Measurements from ENCODE around the gene SLC9A2. TPM values are rescaled to one million over a fixed set of nuclear protein-coding genes. Genes with fewer than 3 reads are reported as not detected.

SLC9A2 gene
- total RNA-seq, 6 experiments from 2014 or later = not detected

GRCh38 chr2:102634831-102635241, 15.5 kb downstream of the SLC9A2 start:
- Mint-ChIP-seq H3K27ac (no peak overlapping the region), H3K4me1 (ENCODE audit: low read depth) (no peaks in the 10 kb centered on the region), H3K27me3 (ENCODE audit: insufficient read depth) (peaks cover 7% of the 10 kb centered on the region)

GRCh38 chr2:102635317-102635716, 16.0 kb downstream of the SLC9A2 start:
- peaks cover 7% of the 10 kb centered on the region for H3K27me3 Mint-ChIP-seq (ENCODE audit: insufficient read depth)
- no peaks in the 10 kb centered on the region for H3K9me3 Mint-ChIP-seq
- no peak for DNase-seq
- H3K4me3 Mint-ChIP-seq = no peak overlapping the region
- no peak for TF ChIP-seq CTCF (IDR thresholded peaks at IDR 0.05)
- no peaks in the 10 kb centered on the region for H3K36me3 Mint-ChIP-seq (ENCODE audit: low read depth)
- H3K4me1 Mint-ChIP-seq (ENCODE audit: low read depth) = no peaks in the 10 kb centered on the region
- H3K27ac Mint-ChIP-seq = no peak overlapping the region

More at GRCh38 chr2:102634831-102635241, 15.5 kb downstream of the SLC9A2 start:
- Mint-ChIP-seq H3K36me3 (ENCODE audit: low read depth) (no peaks in the 10 kb centered on the region), H3K9me3 (no peaks in the 10 kb centered on the region), H3K4me3 (no peak overlapping the region)
- no peak for TF ChIP-seq CTCF (IDR thresholded peaks at IDR 0.05)
- DNase-seq = no peak

GRCh38 chr2:102636283-102636907, 17.0 kb downstream of the SLC9A2 start:
- H3K27me3 Mint-ChIP-seq (ENCODE audit: insufficient read depth) = peaks cover 7% of the 10 kb centered on the region
- H3K36me3 Mint-ChIP-seq (ENCODE audit: low read depth) = no peaks in the 10 kb centered on the region
- TF ChIP-seq CTCF (IDR thresholded peaks at IDR 0.05) = no peak
- DNase-seq = no peak
- no peak overlapping the region for H3K27ac Mint-ChIP-seq
- no peaks in the 10 kb centered on the region for H3K4me1 Mint-ChIP-seq (ENCODE audit: low read depth)
- H3K4me3 Mint-ChIP-seq = no peak overlapping the region
- no peaks in the 10 kb centered on the region for H3K9me3 Mint-ChIP-seq

- Mint-ChIP-seq H3K27me3 (ENCODE audit: insufficient read depth) (peaks cover 9% of the 10 kb centered on the region), H3K27ac (no peak overlapping the region), H3K4me3 (no peak overlapping the region), H3K9me3 (no peaks in the 10 kb centered on the region), H3K4me1 (ENCODE audit: low read depth) (no peaks in the 10 kb centered on the region), H3K36me3 (ENCODE audit: low read depth) (no peaks in the 10 kb centered on the region)
- TF ChIP-seq CTCF (IDR thresholded peaks at IDR 0.05) = no peak
- no peak for DNase-seq
Measured at GRCh38 chr2:102637358-102637757, 18.0 kb downstream of the SLC9A2 start.

- TF ChIP-seq CTCF (IDR thresholded peaks at IDR 0.05) = no peak
- DNase-seq = no peak
- no peak overlapping the region for H3K4me3 Mint-ChIP-seq
- H3K27ac Mint-ChIP-seq = no peak overlapping the region
- peaks cover 11% of the 10 kb centered on the region for H3K27me3 Mint-ChIP-seq (ENCODE audit: insufficient read depth)
- no peaks in the 10 kb centered on the region for H3K9me3 Mint-ChIP-seq
- H3K4me1 Mint-ChIP-seq (ENCODE audit: low read depth) = no peaks in the 10 kb centered on the region
- no peaks in the 10 kb centered on the region for H3K36me3 Mint-ChIP-seq (ENCODE audit: low read depth)
Measured at GRCh38 chr2:102639429-102639828, 20.1 kb downstream of the SLC9A2 start.
